C1 segment of cervical spinal cord (tissue), 14 donors: Measurements from ENCODE around the gene SNED1.
A peak's percentile ranks its signal among the peaks of the same experiment; 100 is the strongest.

Source experiments
- DNase-seq, 14 donors: peaks; one replicate each; lab custom pipeline; 2025; lab: John Stamatoyannopoulos, UW

SNED1 gene

GRCh38 chr2:241107031-241107783 is 108.8 kb downstream of the SNED1 start:
- no peak for DNase-seq

GRCh38 chr2:241108271-241109209 is 110.1 kb downstream of the SNED1 start:
- no peak for DNase-seq

DNA sequence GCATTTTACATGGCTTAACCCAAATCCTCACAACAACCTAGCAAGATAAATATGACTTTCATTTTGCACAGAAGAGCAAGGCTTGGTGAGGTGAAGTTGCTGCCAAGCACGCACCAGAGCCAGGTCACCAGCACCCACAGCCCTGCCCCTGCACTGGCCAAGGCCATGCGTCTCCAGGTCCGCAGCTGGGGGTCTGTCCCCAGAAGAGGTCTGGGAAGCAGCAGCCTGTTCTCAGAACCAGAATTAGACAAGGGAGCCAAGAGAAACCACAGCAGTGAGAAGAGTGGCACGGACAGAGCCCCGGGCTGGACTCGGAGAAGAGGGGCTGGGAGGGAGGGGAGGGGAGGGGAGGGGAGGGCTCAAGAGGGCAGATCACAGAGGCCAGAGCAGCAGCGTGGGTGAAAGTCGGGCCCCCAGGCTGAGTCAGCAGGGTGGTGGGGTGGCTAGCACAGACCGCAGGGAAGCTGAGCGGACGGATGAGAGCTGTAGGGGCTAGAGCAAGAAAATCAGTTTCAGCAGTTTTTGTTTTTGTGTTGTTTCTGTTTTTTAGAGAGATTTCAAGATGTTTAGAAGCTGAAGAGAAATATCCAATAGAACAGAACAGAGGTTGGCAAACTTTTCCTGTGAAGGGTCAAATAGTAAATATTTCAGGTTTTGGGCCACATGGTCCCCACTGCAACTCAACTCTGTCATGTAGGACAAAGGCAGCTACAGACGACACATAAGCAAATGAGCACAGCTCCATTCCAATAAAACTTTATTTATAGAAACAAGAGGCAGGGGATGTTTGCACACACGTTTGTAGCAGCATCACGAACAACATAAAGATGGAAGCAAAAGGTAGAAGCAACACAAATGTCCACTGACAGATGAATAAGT is 111.0 kb downstream of the SNED1 start:
- no peak for DNase-seq

- DNase-seq = no peak
Observed at GRCh38 chr2:241110089-241110606, 111.7 kb downstream of the SNED1 start.

DNA sequence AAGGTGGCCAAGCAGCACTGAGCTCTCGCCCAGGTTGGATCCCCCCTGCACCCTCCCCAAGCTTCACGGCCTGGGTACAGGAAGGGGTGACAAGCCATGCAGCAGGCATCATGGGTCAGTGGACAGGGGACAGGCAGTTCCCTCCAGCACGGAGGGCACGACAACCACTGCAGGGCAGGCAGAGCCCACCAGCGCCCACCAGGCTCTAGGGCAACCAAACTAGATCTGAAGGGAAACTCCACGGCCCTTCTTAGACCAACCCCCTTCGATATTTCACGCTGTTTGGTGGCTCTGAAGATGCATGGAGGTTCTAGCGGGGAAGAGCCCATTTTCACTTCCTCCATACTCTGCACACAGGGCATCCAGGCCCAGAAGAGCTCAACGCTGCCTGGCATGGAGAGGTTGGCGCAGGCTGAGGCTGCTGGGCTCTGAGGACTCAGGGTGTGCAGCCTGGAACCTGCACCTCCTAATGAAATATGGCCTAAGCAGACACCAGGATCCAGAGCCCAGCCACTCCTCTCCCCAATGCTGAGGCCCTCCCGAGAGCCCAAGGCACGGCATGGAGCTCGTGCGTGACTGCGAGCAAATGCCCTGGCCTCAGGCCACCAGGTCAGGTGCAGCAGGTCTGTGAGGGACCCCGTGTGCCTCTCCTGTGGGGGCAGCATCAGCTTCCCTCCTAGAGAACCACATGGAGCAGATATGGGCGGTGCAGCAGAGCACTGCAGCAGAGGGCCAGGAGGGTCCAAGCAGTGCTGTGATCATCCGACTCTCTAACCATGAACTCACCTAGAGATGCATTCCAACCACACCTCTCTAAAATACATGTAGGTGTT is 112.4 kb downstream of the SNED1 start:
- DNase-seq = no peak

GRCh38 chr2:241111440-241111805 is 113.0 kb downstream of the SNED1 start:
- no peak for DNase-seq

GRCh38 chr2:241112046-241112445 is 113.6 kb downstream of the SNED1 start:
- no peak for DNase-seq

DNA sequence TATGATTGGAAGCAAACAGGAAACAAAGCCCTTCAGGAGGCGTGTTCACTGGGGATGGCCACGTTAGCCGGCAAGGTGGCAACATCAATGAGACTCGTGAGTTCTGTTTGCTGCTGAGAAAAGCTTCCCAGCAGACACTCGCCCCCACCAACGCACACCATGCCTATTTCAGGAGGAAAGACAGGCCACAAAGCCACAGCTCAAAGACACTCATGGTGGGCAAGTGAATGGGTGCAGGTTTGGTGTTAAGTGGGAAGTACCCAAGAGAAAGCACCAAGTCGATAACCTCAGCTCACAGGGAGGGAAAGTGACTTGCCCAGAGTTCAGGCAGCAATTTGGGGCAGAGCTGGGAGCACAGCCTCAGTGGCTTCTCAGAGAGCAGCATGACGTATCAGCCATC is 114.2 kb downstream of the SNED1 start:
- DNase-seq = no peak

DNA sequence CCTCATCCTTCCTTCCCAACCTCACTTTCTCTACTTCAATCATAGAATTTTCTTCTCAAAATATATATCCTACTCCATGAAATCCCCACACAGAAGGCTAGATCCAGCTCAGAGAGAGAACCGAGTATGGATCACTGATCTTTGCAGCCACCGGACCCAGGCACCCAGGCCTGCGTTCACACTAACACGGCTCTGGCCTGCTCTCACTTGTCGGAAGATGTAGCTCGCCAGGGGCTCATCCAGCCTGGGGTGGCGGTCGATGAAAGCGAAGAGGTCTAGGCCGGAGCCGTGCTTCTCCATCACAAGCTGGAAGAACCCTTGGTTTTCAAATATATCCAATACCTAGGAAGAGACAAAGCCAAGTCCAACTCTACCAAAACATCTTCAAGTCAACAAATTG is 116.4 kb downstream of the SNED1 start:
- no peak for DNase-seq

- no peak for DNase-seq
Observed at GRCh38 chr2:241115361-241115760, 116.9 kb downstream of the SNED1 start.

GRCh38 chr2:241116606-241117560 is 118.5 kb downstream of the SNED1 start:
- no peak for DNase-seq

DNA sequence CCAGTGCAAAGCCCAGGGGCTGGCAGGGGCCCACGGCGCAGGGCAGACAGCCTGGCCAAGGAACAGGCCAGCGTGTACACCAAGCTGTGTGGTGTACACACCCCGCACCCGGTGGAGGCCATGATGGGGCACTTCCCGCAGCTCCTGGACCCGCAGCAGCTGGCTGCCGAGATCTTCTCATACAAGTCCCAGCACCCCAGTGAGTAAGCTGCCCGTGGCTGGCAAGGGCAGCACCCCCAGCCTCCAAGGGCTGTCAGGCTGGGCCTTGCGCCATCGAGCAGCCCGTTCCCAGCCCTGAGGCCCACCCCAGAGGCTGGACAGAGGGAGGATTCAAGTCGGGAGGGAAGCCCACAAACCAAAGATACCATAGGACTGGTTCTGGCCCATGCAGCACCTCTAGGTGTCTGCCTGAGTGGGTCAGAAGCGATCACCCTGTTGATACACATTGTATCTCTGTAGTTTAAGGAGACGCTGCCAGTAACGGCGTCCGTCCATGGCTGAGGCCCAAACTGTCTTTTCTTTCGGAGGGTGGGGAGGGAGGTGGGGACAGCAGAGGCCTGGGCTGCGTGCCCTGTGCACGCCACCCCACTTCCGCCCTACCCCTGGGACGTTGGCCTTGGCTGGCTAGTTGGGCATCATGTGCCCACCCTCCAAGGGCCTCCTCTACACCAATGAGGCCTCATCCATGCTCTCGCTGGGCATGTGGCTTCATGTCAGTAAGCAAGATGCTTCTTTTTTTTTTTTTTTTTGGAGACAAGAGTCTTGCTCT is 120.5 kb downstream of the SNED1 start:
- no peak for DNase-seq

- DNase-seq = no peak
Observed at GRCh38 chr2:241120440-241120839, 122.0 kb downstream of the SNED1 start.

DNA sequence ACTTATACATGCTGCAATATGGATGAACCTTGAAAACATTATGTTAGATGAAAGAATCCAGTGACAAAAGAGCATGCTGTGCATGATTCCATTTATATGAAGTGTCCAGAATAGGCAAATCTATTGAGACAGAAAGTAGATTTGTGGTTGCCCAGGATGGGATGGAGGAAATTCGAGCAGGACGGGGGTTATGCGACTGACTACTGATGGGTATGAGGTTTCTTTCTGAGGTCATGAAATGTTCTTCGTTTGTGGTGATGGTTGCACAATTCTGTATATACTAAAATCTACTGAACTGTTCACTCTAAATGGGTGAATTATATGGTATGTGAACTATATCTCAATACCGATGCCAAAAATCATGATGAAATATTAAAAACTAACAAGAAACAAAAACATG is 122.6 kb downstream of the SNED1 start:
- no peak for DNase-seq

- DNase-seq = no peak
Observed at GRCh38 chr2:241122376-241123002, 124.1 kb downstream of the SNED1 start.

DNA sequence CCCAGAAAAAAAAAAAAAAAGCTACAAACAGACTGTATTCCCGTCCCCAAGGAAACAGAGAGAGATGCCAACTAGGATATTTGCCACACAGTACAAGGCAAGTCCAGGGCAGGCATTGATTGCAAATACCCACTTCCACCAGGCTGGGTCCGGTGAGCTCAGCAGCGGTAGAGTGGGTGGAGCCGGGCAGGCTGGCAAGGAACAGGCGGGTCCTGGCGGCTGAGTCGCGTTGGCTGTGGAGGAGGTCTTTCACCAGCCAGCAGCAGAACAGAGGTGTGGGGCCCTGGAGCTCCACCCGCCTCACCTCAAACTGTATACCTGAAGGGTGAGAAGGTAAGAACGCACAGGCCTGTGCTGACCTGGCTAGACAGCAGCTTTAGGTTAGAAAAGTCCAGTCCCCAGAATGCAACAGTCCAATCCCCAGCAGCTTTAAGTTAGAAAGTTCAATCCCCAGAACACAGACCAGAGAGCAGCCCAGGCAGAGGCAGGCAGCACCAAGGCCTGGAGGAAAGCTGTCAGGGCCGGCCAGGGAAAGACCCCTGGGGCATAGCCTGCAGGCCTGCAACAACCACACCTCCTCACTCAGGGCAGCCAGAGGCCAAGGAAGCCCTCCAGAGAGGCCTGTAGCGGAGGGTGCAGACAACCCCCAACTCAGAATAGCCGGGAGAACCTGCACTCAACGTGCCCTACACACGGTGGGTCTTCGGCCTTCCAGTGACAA is 125.6 kb downstream of the SNED1 start:
- peak in 2 of 14 donors; percentile 11 to 35 for DNase-seq

- DNase-seq = no peak
Observed at GRCh38 chr2:241125626-241126025, 127.2 kb downstream of the SNED1 start.

DNA sequence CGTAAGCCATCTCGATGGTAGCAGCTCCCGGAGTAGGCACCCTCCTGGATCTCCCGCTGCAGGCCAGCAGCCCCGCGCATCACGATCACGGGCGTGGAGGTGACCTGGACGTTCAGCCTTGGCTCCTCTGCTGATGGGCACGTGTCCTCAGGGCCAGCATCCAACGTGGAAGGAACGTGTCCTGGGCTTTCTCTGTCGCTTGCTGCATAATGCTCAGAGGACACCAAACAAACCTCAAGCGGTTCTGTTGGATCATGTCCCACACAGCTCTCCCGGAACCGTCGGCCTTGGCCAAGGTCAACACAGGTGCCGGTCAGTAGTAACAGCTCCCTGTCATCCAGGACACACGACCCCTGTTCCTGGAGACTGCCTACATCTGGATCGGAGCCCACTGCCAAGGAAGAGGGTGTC is 127.8 kb downstream of the SNED1 start:
- DNase-seq = no peak
